MM.1S (cell line): ENCODE results near the gene DSTN.

Experiments
- DNase-seq: peaks from one replicate; pipeline ENCODE4 v3.0.0-alpha.2; 2015
- H2AFZ ChIP-seq: fragments of 300-600 bp; sonication (generic); 2 replicates; pipeline ENCODE4 v1.6.0; 2016; ENCODE audit warnings: antibody characterized with exemption, low read length
- H3F3A ChIP-seq: fragments of 300-600 bp; sonication (generic); 2 replicates; pipeline ENCODE4 v1.6.1; 2016; ENCODE audit warnings: mild to moderate bottlenecking, antibody characterized with exemption, low read length, moderate library complexity, mixed read lengths; ENCODE audit not compliant: insufficient read depth
- H3K27ac ChIP-seq: fragments of 300-600 bp; sonication (generic); 2 replicates; pipeline ENCODE4 v1.5.1; 2016; ENCODE audit warnings: mild to moderate bottlenecking, low read length
- H3K27me3 ChIP-seq: fragments of 300-600 bp; sonication (generic); replicated peaks from 2 replicates; pipeline ENCODE4 v1.6.0; 2016; ENCODE audit warnings: low read length; ENCODE audit not compliant: insufficient read depth
- H3K36me3 ChIP-seq: fragments of 300-600 bp; sonication (generic); replicated peaks from 2 replicates; pipeline ENCODE4 v1.6.1; 2016; ENCODE audit warnings: mild to moderate bottlenecking, low read length, mixed read lengths; ENCODE audit not compliant: insufficient read depth
- H3K4me1 ChIP-seq: fragments of 300-600 bp; sonication (generic); 2 replicates; pipeline ENCODE4 v1.6.1; 2016; ENCODE audit warnings: low read length, mixed read lengths
- H3K4me2 ChIP-seq: fragments of 300-600 bp; sonication (generic); 2 replicates; pipeline ENCODE4 v1.6.0; 2016; ENCODE audit warnings: low read depth, low read length
- H3K4me3 ChIP-seq: fragments of 300-600 bp; sonication (generic); 2 replicates; pipeline ENCODE4 v1.5.1; 2016; ENCODE audit warnings: low read length, mixed read lengths
- H3K79me2 ChIP-seq: fragments of 300-600 bp; sonication (generic); 2 replicates; pipeline ENCODE4 v1.6.1; 2016; ENCODE audit warnings: mixed run types, low read length, mixed read lengths
- H3K9ac ChIP-seq: fragments of 300-600 bp; sonication (generic); 2 replicates; pipeline ENCODE4 v1.6.1; 2016; ENCODE audit warnings: low read length, mixed read lengths
- H3K9me2 ChIP-seq: fragments of 300-600 bp; sonication (generic); replicated peaks from 2 replicates; pipeline ENCODE4 v1.6.1; 2016; ENCODE audit warnings: mild to moderate bottlenecking, low read length, mixed read lengths; ENCODE audit not compliant: insufficient read depth
- H3K9me3 ChIP-seq: fragments of 300-600 bp; sonication (generic); replicated peaks from 2 replicates; pipeline ENCODE4 v1.6.1; 2016; ENCODE audit warnings: mild to moderate bottlenecking, low read length, mixed read lengths; ENCODE audit not compliant: insufficient read depth
- H4K20me1 ChIP-seq: fragments of 300-600 bp; sonication (generic); 2 replicates; pipeline ENCODE4 v1.6.1; 2016; ENCODE audit warnings: mild to moderate bottlenecking, low read length, moderate library complexity, mixed read lengths; ENCODE audit not compliant: insufficient read depth
- EZH2 ChIP-seq: fragments of 300-600 bp; sonication (generic); optimal IDR thresholded peaks from 2 replicates; pipeline ENCODE3; 2017; ENCODE audit warnings: low read depth, mild to moderate bottlenecking, antibody characterized with exemption, low read length, mixed read lengths
- EZH2phosphoT487 ChIP-seq: fragments of 300-600 bp; sonication (generic); IDR thresholded peaks from 2 replicates; pipeline ENCODE4 v1.6.1; 2018; ENCODE audit warnings: antibody characterized with exemption, low read length
- TF ChIP-seq, protein P1 (sequence below): fragments of 300-600 bp; sonication (generic); IDR thresholded peaks from 2 replicates; pipeline ENCODE4 v1.5.1; 2016; ENCODE audit warnings: antibody characterized with exemption, low read length, mixed read lengths

Gene DSTN

DNA sequence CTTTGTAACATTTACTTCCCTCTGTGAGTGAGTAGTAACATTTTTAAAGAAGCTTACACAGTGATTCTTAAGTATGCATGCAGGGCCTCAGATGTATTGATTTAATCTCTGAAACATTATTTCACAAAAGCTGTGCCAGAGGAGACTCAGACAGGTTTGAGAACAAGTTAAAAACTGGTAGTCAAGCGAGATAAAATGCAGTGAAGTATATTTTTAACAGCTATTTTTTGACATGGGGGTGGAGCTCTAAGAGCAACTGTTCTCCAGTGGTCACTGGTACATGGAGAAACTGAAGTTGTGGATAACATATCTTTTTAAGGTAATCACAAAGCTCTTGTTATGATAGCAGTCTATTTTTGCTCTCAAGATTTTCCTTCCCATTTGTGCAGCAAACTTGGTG lies 20.4 kb downstream of the DSTN start:
- no peaks in the 10 kb centered on the region for H3K36me3 ChIP-seq
- H3K27me3 ChIP-seq = no peaks in the 10 kb centered on the region
- H3K9ac ChIP-seq = no peak overlapping the region
- no peak overlapping the region for H2AFZ ChIP-seq
- TF ChIP-seq, protein P1, sequence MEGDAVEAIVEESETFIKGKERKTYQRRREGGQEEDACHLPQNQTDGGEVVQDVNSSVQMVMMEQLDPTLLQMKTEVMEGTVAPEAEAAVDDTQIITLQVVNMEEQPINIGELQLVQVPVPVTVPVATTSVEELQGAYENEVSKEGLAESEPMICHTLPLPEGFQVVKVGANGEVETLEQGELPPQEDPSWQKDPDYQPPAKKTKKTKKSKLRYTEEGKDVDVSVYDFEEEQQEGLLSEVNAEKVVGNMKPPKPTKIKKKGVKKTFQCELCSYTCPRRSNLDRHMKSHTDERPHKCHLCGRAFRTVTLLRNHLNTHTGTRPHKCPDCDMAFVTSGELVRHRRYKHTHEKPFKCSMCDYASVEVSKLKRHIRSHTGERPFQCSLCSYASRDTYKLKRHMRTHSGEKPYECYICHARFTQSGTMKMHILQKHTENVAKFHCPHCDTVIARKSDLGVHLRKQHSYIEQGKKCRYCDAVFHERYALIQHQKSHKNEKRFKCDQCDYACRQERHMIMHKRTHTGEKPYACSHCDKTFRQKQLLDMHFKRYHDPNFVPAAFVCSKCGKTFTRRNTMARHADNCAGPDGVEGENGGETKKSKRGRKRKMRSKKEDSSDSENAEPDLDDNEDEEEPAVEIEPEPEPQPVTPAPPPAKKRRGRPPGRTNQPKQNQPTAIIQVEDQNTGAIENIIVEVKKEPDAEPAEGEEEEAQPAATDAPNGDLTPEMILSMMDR = no peak
- no peaks in the 10 kb centered on the region for H3F3A ChIP-seq
- H3K4me1 ChIP-seq = no peaks in the 10 kb centered on the region
- H3K9me2 ChIP-seq = no peaks in the 10 kb centered on the region
- H3K4me3 ChIP-seq = no peak overlapping the region
- DNase-seq = no peak
- no peak overlapping the region for H3K4me2 ChIP-seq
- no peaks in the 10 kb centered on the region for H3K9me3 ChIP-seq
- peaks cover 64% of the 10 kb centered on the region for H3K79me2 ChIP-seq
- H3K27ac ChIP-seq = no peak overlapping the region
- H4K20me1 ChIP-seq = no peaks in the 10 kb centered on the region

- Histone ChIP-seq H3K9ac (no peak overlapping the region), H3K4me2 (no peak overlapping the region), H4K20me1 (no peaks in the 10 kb centered on the region), H3K27me3 (no peaks in the 10 kb centered on the region), H2AFZ (no peak overlapping the region), H3K27ac (no peak overlapping the region), H3K4me3 (no peak overlapping the region), H3K9me3 (no peaks in the 10 kb centered on the region), H3K36me3 (no peaks in the 10 kb centered on the region), H3K79me2 (peaks cover 77% of the 10 kb centered on the region), H3K9me2 (no peaks in the 10 kb centered on the region), H3F3A (no peaks in the 10 kb centered on the region), H3K4me1 (no peaks in the 10 kb centered on the region)
- TF ChIP-seq EZH2phosphoT487 = no peak
- TF ChIP-seq EZH2 = no peak
- TF ChIP-seq, protein P1 = no peak
- DNase-seq = no peak
Observed at GRCh38 chr20:17593902-17594301, 24.0 kb downstream of the DSTN start.

GRCh38 chr20:17594443-17594842 lies 24.6 kb downstream of the DSTN start:
- H3K9ac ChIP-seq = no peak overlapping the region
- H3K4me2 ChIP-seq = no peak overlapping the region
- H3K9me2 ChIP-seq = no peaks in the 10 kb centered on the region
- H4K20me1 ChIP-seq = no peaks in the 10 kb centered on the region
- H3K36me3 ChIP-seq = no peaks in the 10 kb centered on the region
- no peak overlapping the region for H3K4me3 ChIP-seq
- H2AFZ ChIP-seq = no peak overlapping the region
- H3K79me2 ChIP-seq = peaks cover 80% of the 10 kb centered on the region
- H3K9me3 ChIP-seq = no peaks in the 10 kb centered on the region
- DNase-seq = no peak
- TF ChIP-seq, protein P1 = no peak
- TF ChIP-seq EZH2 (no peak), EZH2phosphoT487 (no peak)
- no peak overlapping the region for H3K27ac ChIP-seq
- H3F3A ChIP-seq = no peaks in the 10 kb centered on the region
- no peaks in the 10 kb centered on the region for H3K4me1 ChIP-seq
- no peaks in the 10 kb centered on the region for H3K27me3 ChIP-seq

GRCh38 chr20:17595856-17596255 lies 26.0 kb downstream of the DSTN start:
- H3K79me2 ChIP-seq = peaks cover 73% of the 10 kb centered on the region
- no peaks in the 10 kb centered on the region for H3K27me3 ChIP-seq
- H3K9me2 ChIP-seq = no peaks in the 10 kb centered on the region
- H3K4me1 ChIP-seq = no peaks in the 10 kb centered on the region
- no peaks in the 10 kb centered on the region for H3F3A ChIP-seq
- TF ChIP-seq, protein P1 = no peak
- no peak for TF ChIP-seq EZH2
- DNase-seq = no peak
- no peak overlapping the region for H3K27ac ChIP-seq
- no peaks in the 10 kb centered on the region for H3K36me3 ChIP-seq
- no peak overlapping the region for H3K4me3 ChIP-seq
- H3K4me2 ChIP-seq = no peak overlapping the region
- H3K9me3 ChIP-seq = no peaks in the 10 kb centered on the region
- H3K9ac ChIP-seq = no peak overlapping the region
- H2AFZ ChIP-seq = no peak overlapping the region
- H4K20me1 ChIP-seq = no peaks in the 10 kb centered on the region
